Smooth muscle cell (in vitro differentiated cells): ENCODE measurements around the gene POLRMT. TPM values are rescaled to one million over a fixed set of nuclear protein-coding genes. Genes with fewer than 3 reads are reported as not detected.

Experiments
- DNase-seq: peaks from one replicate; lab custom pipeline; 2025; ENCODE audit not compliant: unreplicated experiment; lab: John Stamatoyannopoulos, UW
- H2AFZ ChIP-seq: fragments of 200-600 bp; sonication (generic); 2 replicates; pipeline ENCODE4 v1.6.0; 2016; ENCODE audit warnings: antibody characterized with exemption, low read depth, mild to moderate bottlenecking
- H3F3A ChIP-seq: fragments of 200-600 bp; sonication (generic); 2 replicates; pipeline ENCODE4 v1.6.0; 2017; ENCODE audit warnings: antibody characterized with exemption, low read depth
- H3K27ac ChIP-seq: fragments of 200-600 bp; sonication (generic); 2 replicates; pipeline ENCODE4 v1.5.1; 2016; ENCODE audit warnings: low read depth, mild to moderate bottlenecking
- H3K27me3 ChIP-seq: fragments of 200-600 bp; sonication (generic); 2 replicates; pipeline ENCODE4 v1.6.1; 2016; ENCODE audit warnings: low read depth, mild to moderate bottlenecking
- H3K36me3 ChIP-seq: fragments of 200-600 bp; sonication (generic); 2 replicates; pipeline ENCODE4 v1.5.1; 2016; ENCODE audit warnings: low read depth
- H3K4me1 ChIP-seq: fragments of 200-600 bp; sonication (generic); 2 replicates; pipeline ENCODE4 v1.5.1; 2016; ENCODE audit warnings: low read depth
- H3K4me2 ChIP-seq: fragments of 200-600 bp; sonication (generic); 2 replicates; pipeline ENCODE4 v1.6.0; 2016; ENCODE audit warnings: mild to moderate bottlenecking
- H3K4me3 ChIP-seq: fragments of 200-600 bp; sonication (generic); 2 replicates; pipeline ENCODE4 v1.5.1; 2016; ENCODE audit warnings: mild to moderate bottlenecking
- H3K79me2 ChIP-seq: fragments of 200-600 bp; sonication (generic); 2 replicates; pipeline ENCODE4 v1.6.0; 2016; ENCODE audit warnings: low read depth, mild to moderate bottlenecking
- H3K9ac ChIP-seq: fragments of 200-600 bp; sonication (generic); 2 replicates; pipeline ENCODE4 v1.6.0; 2016; ENCODE audit warnings: low read depth
- H3K9me3 ChIP-seq: fragments of 200-600 bp; sonication (generic); replicated peaks from 2 replicates; pipeline ENCODE4 v1.5.1; 2016; ENCODE audit warnings: low read depth
- H4K20me1 ChIP-seq: fragments of 200-600 bp; sonication (generic); 2 replicates; pipeline ENCODE4 v1.6.0; 2016; ENCODE audit warnings: low read depth
- WGBS: methylation state at CpG from one replicate; pipeline ENCODE4 v1.1.7; 2016; ENCODE audit warnings: low lambda C conversion rate; 5-methylcytosine and 5-hydroxymethylcytosine counted together
- polyA plus RNA-seq: library from polyadenylated mRNA; unstranded; fragments of >200 nt; fragmentation: Nextera tagmentation; extraction: Ambion mirVana; gene quantifications from 2 replicates; pipeline ENCODE4 v1.2.1, GENCODE V29; 2016
- total RNA-seq: library from RNA; depleted of rRNA; stranded (reverse); fragments of >200 nt; gene quantifications from 2 replicates; pipeline ENCODE4 v1.2.3, GENCODE V29; 2014
- TF ChIP-seq, protein P1 (sequence below): fragments of 200-600 bp; sonication (generic); IDR thresholded peaks from 2 replicates; pipeline ENCODE4 v1.5.1; 2017; ENCODE audit warnings: borderline replicate concordance, mild to moderate bottlenecking, antibody characterized with exemption; ENCODE audit not compliant: insufficient read depth, poor library complexity, severe bottlenecking

The POLRMT gene
- total and polyA plus RNA-seq, 2 experiments from 2014 or later: 23.8 to 74.2 TPM

- no peak overlapping the region for H2AFZ ChIP-seq
- H3K4me3 ChIP-seq: no peak overlapping the region
- H3K9me3 ChIP-seq: no peaks in the 10 kb centered on the region
- no peaks in the 10 kb centered on the region for H3K4me1 ChIP-seq
- no peaks in the 10 kb centered on the region for H3K27me3 ChIP-seq
- 89% methylated on average over 17 of the region's 17 CpGs for WGBS
- no peak overlapping the region for H3K9ac ChIP-seq
- DNase-seq: no peak
- no peaks in the 10 kb centered on the region for H3K79me2 ChIP-seq
- H4K20me1 ChIP-seq: no peaks in the 10 kb centered on the region
- no peaks in the 10 kb centered on the region for H3F3A ChIP-seq
- H3K4me2 ChIP-seq: no peak overlapping the region
- TF ChIP-seq, protein P1, sequence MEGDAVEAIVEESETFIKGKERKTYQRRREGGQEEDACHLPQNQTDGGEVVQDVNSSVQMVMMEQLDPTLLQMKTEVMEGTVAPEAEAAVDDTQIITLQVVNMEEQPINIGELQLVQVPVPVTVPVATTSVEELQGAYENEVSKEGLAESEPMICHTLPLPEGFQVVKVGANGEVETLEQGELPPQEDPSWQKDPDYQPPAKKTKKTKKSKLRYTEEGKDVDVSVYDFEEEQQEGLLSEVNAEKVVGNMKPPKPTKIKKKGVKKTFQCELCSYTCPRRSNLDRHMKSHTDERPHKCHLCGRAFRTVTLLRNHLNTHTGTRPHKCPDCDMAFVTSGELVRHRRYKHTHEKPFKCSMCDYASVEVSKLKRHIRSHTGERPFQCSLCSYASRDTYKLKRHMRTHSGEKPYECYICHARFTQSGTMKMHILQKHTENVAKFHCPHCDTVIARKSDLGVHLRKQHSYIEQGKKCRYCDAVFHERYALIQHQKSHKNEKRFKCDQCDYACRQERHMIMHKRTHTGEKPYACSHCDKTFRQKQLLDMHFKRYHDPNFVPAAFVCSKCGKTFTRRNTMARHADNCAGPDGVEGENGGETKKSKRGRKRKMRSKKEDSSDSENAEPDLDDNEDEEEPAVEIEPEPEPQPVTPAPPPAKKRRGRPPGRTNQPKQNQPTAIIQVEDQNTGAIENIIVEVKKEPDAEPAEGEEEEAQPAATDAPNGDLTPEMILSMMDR: no peak
- no peak overlapping the region for H3K27ac ChIP-seq
- H3K36me3 ChIP-seq: no peaks in the 10 kb centered on the region
Observed at GRCh38 chr19:641702-642101, 8.4 kb upstream of the POLRMT start.

DNA sequence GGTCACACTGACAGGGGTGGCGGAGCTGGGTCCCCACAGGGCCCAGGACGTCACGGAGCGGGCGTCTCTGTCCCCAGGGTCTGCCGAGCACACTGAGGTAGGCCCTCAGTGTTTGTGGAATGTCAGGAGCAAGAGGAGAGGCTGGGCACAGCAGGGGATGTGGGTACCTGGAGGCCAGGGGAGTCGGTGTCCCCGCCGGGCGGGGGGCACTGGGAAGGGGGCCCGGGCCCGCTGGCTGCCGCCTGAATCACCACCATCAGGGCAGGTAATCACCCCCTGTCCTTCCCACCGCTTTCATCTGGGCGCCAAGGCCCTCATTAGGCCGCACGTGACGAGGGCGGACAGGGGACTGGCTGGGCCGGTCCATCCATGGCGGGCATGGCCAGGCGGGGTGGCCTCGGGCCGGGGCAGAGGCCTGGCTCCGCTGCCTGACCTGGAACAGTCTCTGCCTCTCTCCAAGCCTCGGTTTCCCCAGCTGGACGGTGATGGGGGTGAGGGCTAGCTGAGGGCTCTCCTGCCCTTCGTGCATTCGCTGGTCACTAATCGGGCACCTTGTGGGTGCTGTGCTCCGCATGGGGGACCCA lies 7.4 kb upstream of the POLRMT start:
- Histone ChIP-seq H3K36me3 (no peaks in the 10 kb centered on the region), H3F3A (no peaks in the 10 kb centered on the region), H3K79me2 (no peaks in the 10 kb centered on the region), H3K4me3 (no peak overlapping the region), H3K27ac (no peak overlapping the region), H3K4me2 (no peak overlapping the region), H3K27me3 (no peaks in the 10 kb centered on the region), H3K9me3 (no peaks in the 10 kb centered on the region), H3K4me1 (no peaks in the 10 kb centered on the region), H3K9ac (no peak overlapping the region), H4K20me1 (no peaks in the 10 kb centered on the region), H2AFZ (no peak overlapping the region)
- no peak for DNase-seq
- TF ChIP-seq, protein P1: no peak
- WGBS: 92% methylated on average over 28 of the region's 31 CpGs

- Histone ChIP-seq H4K20me1 (no peaks in the 10 kb centered on the region), H2AFZ (no peak overlapping the region), H3K27ac (no peak overlapping the region), H3K36me3 (no peaks in the 10 kb centered on the region), H3K4me1 (no peaks in the 10 kb centered on the region), H3K9ac (no peak overlapping the region), H3K4me2 (peak overlapping the region; percentile 84), H3K4me3 (peak overlapping the region; percentile 48), H3K79me2 (no peaks in the 10 kb centered on the region), H3K27me3 (no peaks in the 10 kb centered on the region), H3K9me3 (no peaks in the 10 kb centered on the region), H3F3A (no peaks in the 10 kb centered on the region)
- TF ChIP-seq, protein P1: no peak
- 50% methylated on average over 24 of the region's 25 CpGs for WGBS
- no peak for DNase-seq
Observed at GRCh38 chr19:640161-640558, 6.8 kb upstream of the POLRMT start.
